ENCODE data around the gene ASH1L. TPM values are rescaled to one million over a fixed set of nuclear protein-coding genes. Genes with fewer than 3 reads are reported as not detected.

The ASH1L gene
- total and polyA plus RNA-seq, 7 experiments from 2014 or later = 20.1 to 109 (median 87.0) TPM

GRCh38 chr1:155316922-155317321, 245.7 kb downstream of the ASH1L start:
- POLR2A ChIA-PET = no interaction called here
- H3K27me3 ChIP-seq (ENCODE audit: control insufficient read depth in 2 of 2, insufficient read depth in 2 of 2, low read length in 2 of 2) = no peaks in the 10 kb centered on the region
- H3K36me3 ChIP-seq (ENCODE audit: control insufficient read depth in 2 of 3, insufficient read depth in 3 of 3, low read length in 3 of 3) = peaks cover 0 to 19% (median 5%) of the 10 kb centered on the region in 3 experiments
- H3K36me3 Mint-ChIP-seq = peaks cover 0 to 27% (median 7%) of the 10 kb centered on the region in 5 donors
- peaks cover 0 to 8% of the 10 kb centered on the region in 2 donors for H3K4me1 ChIP-seq (ENCODE audit: control insufficient read depth in 2 of 2, insufficient read depth in 2 of 2, low read length in 2 of 2)
- H3K27me3 Mint-ChIP-seq = no peaks in the 10 kb centered on the region
- intact Hi-C loops (cut with micrococcal nuclease) = no loop called here
- peaks cover 18 to 43% (median 21%) of the 10 kb centered on the region in 7 donors for H3K4me1 Mint-ChIP-seq
- no peak overlapping the region for H3K27ac ChIP-seq (ENCODE audit: low read depth, low read length)
- H3K4me3 Mint-ChIP-seq = no peak overlapping the region
- H3K9me3 ChIP-seq (ENCODE audit: control insufficient read depth in 2 of 3, low read length in 3 of 3) = no peaks in the 10 kb centered on the region
- no peak overlapping the region for H3K4me3 ChIP-seq (ENCODE audit: low read length)
- DNase-seq = no peak
- no peak overlapping the region for H3K27ac Mint-ChIP-seq
- no peak for ATAC-seq
- no peaks in the 10 kb centered on the region for H3K9me3 Mint-ChIP-seq
- CTCF ChIA-PET = interaction anchor here (9.4 kb wide), 1 partner anchor 67 kb away, joined by 105 read pairs; no protein-coding TSS in a partner anchor

GRCh38 chr1:155313261-155313660, 249.3 kb downstream of the ASH1L start:
- no peak overlapping the region for H3K27ac ChIP-seq (ENCODE audit: low read depth, low read length)
- peak overlapping the region in 3 of 9 donors; percentile 19 to 76 (median 21) for H3K27ac Mint-ChIP-seq
- H3K27me3 ChIP-seq (ENCODE audit: control insufficient read depth in 2 of 2, insufficient read depth in 2 of 2, low read length in 2 of 2) = no peaks in the 10 kb centered on the region
- H3K4me3 ChIP-seq (ENCODE audit: low read length) = no peak overlapping the region
- no peaks in the 10 kb centered on the region for H3K9me3 Mint-ChIP-seq
- peaks cover 0 to 33% (median 7%) of the 10 kb centered on the region in 5 donors for H3K36me3 Mint-ChIP-seq
- DNase-seq (no peak), ATAC-seq (no peak)
- H3K9me3 ChIP-seq (ENCODE audit: control insufficient read depth in 2 of 3, low read length in 3 of 3) = no peaks in the 10 kb centered on the region
- POLR2A ChIA-PET = no interaction called here
- peaks cover 0 to 19% (median 5%) of the 10 kb centered on the region in 3 experiments for H3K36me3 ChIP-seq (ENCODE audit: control insufficient read depth in 2 of 3, insufficient read depth in 3 of 3, low read length in 3 of 3)
- peaks cover 11 to 14% of the 10 kb centered on the region in 2 donors for H3K4me1 ChIP-seq (ENCODE audit: control insufficient read depth in 2 of 2, insufficient read depth in 2 of 2, low read length in 2 of 2)
- CTCF ChIA-PET = interaction anchor here (2.2 to 2.5 kb wide), 2 partner anchors 8 to 62 kb away, joined by 6 to 10 read pairs; partner anchors contain the start of gene RUSC1
- no peak overlapping the region for H3K4me3 Mint-ChIP-seq
- peaks cover 12 to 43% (median 24%) of the 10 kb centered on the region in 7 donors for H3K4me1 Mint-ChIP-seq
- intact Hi-C loops (cut with micrococcal nuclease) = no loop called here
- H3K27me3 Mint-ChIP-seq = no peaks in the 10 kb centered on the region

- peak overlapping the region; percentile 87 for H3K27ac ChIP-seq (ENCODE audit: low read depth, low read length)
- H3K4me1 ChIP-seq (ENCODE audit: control insufficient read depth in 2 of 2, insufficient read depth in 2 of 2, low read length in 2 of 2) = peaks cover 11 to 20% of the 10 kb centered on the region in 2 donors
- ATAC-seq = no peak
- intact Hi-C loops (cut with micrococcal nuclease) = no loop called here
- no peaks in the 10 kb centered on the region for H3K27me3 ChIP-seq (ENCODE audit: control insufficient read depth in 2 of 2, insufficient read depth in 2 of 2, low read length in 2 of 2)
- peak overlapping the region; percentile 90 for H3K4me3 ChIP-seq (ENCODE audit: low read length)
- Mint-ChIP-seq H3K4me3 (peak overlapping the region; percentile 88 to 99 (median 97)), H3K36me3 (peaks cover 0 to 27% (median 7%) of the 10 kb centered on the region in 5 donors), H3K9me3 (no peaks in the 10 kb centered on the region), H3K4me1 (peaks cover 12 to 40% (median 27%) of the 10 kb centered on the region in 7 donors), H3K27ac (peak overlapping the region; percentile 89 to 98 (median 96)), H3K27me3 (no peaks in the 10 kb centered on the region)
- H3K9me3 ChIP-seq (ENCODE audit: control insufficient read depth in 2 of 3, low read length in 3 of 3) = no peaks in the 10 kb centered on the region
- DNase-seq = no peak
- ChIA-PET CTCF (no interaction called here), POLR2A (interaction anchor here (0.6 to 1.1 kb wide), 3 partner anchors 14 to 66 kb away, joined by 3 read pairs; no protein-coding TSS in a partner anchor)
- peaks cover 0 to 13% (median 5%) of the 10 kb centered on the region in 3 experiments for H3K36me3 ChIP-seq (ENCODE audit: control insufficient read depth in 2 of 3, insufficient read depth in 3 of 3, low read length in 3 of 3)
Measured at GRCh38 chr1:155309423-155310021, 253.1 kb downstream of the ASH1L start.

- Mint-ChIP-seq H3K27me3 (no peaks in the 10 kb centered on the region), H3K9me3 (no peaks in the 10 kb centered on the region), H3K4me3 (peak within 1 kb of the TSS; percentile 88 to 99 (median 97)), H3K36me3 (peaks cover 0 to 29% (median 7%) of the 10 kb centered on the region in 5 donors), H3K4me1 (peaks cover 12 to 43% (median 27%) of the 10 kb centered on the region in 7 donors), H3K27ac (peak within 1 kb of the TSS; percentile 89 to 98 (median 96))
- Histone ChIP-seq H3K27ac (ENCODE audit: low read depth, low read length) (peak within 1 kb of the TSS; percentile 87), H3K9me3 (ENCODE audit: control insufficient read depth in 2 of 3, low read length in 3 of 3) (no peaks in the 10 kb centered on the region), H3K27me3 (ENCODE audit: control insufficient read depth in 2 of 2, insufficient read depth in 2 of 2, low read length in 2 of 2) (no peaks in the 10 kb centered on the region), H3K4me1 (ENCODE audit: control insufficient read depth in 2 of 2, insufficient read depth in 2 of 2, low read length in 2 of 2) (peaks cover 11 to 20% of the 10 kb centered on the region in 2 donors), H3K4me3 (ENCODE audit: low read length) (peak within 1 kb of the TSS; percentile 90), H3K36me3 (ENCODE audit: control insufficient read depth in 2 of 3, insufficient read depth in 3 of 3, low read length in 3 of 3) (peaks cover 0 to 12% (median 5%) of the 10 kb centered on the region in 3 experiments)
- intact Hi-C loops (cut with micrococcal nuclease) = loop anchor here (1.0 kb wide), 10 partner anchors 15 to 746 kb away; partner anchors contain the start of genes CLK2 (in 2 of the 2), HCN3 (in 2 of the 2), LAMTOR2 (in 2 of the 2) and SCAMP3 (in 2 of the 2)
- ATAC-seq (peak; percentile 98), DNase-seq (peak; percentile 83 to 98 (median 95))
- ChIA-PET POLR2A (interaction anchor here (0.6 to 1.9 kb wide), 6 partner anchors 10 to 64 kb away, joined by 3 to 15 read pairs (median 4); no protein-coding TSS in a partner anchor), CTCF (interaction anchor here (1.1 to 1.9 kb wide), 3 partner anchors 12 to 58 kb away, joined by 4 to 10 read pairs (median 4); partner anchors contain the start of gene RUSC1)
Measured at GRCh38 chr1:155308493-155309422, 253.8 kb downstream of the ASH1L start, which contains the start of gene FDPS. Gene FDPS, plus strand, starts transcription at chr1:155308866. Its CDS starts 924 bp downstream, at chr1:155309790.

GRCh38 chr1:155307247-155307740, 255.3 kb downstream of the ASH1L start:
- POLR2A ChIA-PET = interaction anchor here (0.7 to 1.9 kb wide), 5 partner anchors 12 to 175 kb away, joined by 3 to 15 read pairs (median 4); no protein-coding TSS in a partner anchor
- H3K4me1 ChIP-seq (ENCODE audit: control insufficient read depth in 2 of 2, insufficient read depth in 2 of 2, low read length in 2 of 2) = peaks cover 11 to 20% of the 10 kb centered on the region in 2 donors

More at GRCh38 chr1:155307247-155307740, 255.3 kb downstream of the ASH1L start:
- peak overlapping the region in 5 of 10 donors; percentile 17 to 49 (median 34) for H3K4me3 Mint-ChIP-seq
- Histone ChIP-seq H3K4me3 (ENCODE audit: low read length) (no peak overlapping the region), H3K9me3 (ENCODE audit: control insufficient read depth in 2 of 3, low read length in 3 of 3) (no peaks in the 10 kb centered on the region), H3K27ac (ENCODE audit: low read depth, low read length) (no peak overlapping the region), H3K27me3 (ENCODE audit: control insufficient read depth in 2 of 2, insufficient read depth in 2 of 2, low read length in 2 of 2) (no peaks in the 10 kb centered on the region), H3K36me3 (ENCODE audit: control insufficient read depth in 2 of 3, insufficient read depth in 3 of 3, low read length in 3 of 3) (peaks cover 0 to 2% (median 0%) of the 10 kb centered on the region in 3 experiments)
- H3K27ac Mint-ChIP-seq = peak overlapping the region in 7 of 9 donors; percentile 43 to 97 (median 94)
- DNase-seq = no peak
- H3K27me3 Mint-ChIP-seq = no peaks in the 10 kb centered on the region
- no peak for ATAC-seq
- CTCF ChIA-PET = interaction anchor here (0.9 to 1.9 kb wide), 4 partner anchors 15 to 282 kb away, joined by 4 to 10 read pairs (median 6); partner anchors contain the start of gene ENTREP3
- intact Hi-C loops (cut with micrococcal nuclease) = no loop called here
- no peaks in the 10 kb centered on the region for H3K9me3 Mint-ChIP-seq
- H3K4me1 Mint-ChIP-seq = peaks cover 12 to 35% (median 27%) of the 10 kb centered on the region in 7 donors
- peaks cover 0 to 19% (median 2%) of the 10 kb centered on the region in 5 donors for H3K36me3 Mint-ChIP-seq
